Hepatocyte (in vitro differentiated cells): Measurements from ENCODE around the gene VPS11. TPM values are rescaled to one million over a fixed set of nuclear protein-coding genes. Genes with fewer than 3 reads are reported as not detected.

Experiments used
- DNase-seq: peaks from one replicate; pipeline ENCODE4 v3.0.0-alpha.2; 2016; ENCODE audit warnings: low spot score
- H2AFZ ChIP-seq: fragments of 200-600 bp; sonication (generic); 2 replicates; pipeline ENCODE4 v1.6.0; 2016; ENCODE audit warnings: antibody characterized with exemption, mild to moderate bottlenecking
- H3K27ac ChIP-seq: fragments of 200-600 bp; sonication (generic); 2 replicates; pipeline ENCODE4 v1.5.1; 2016; ENCODE audit warnings: mild to moderate bottlenecking
- H3K27me3 ChIP-seq: fragments of 200-600 bp; sonication (generic); 2 replicates; pipeline ENCODE4 v1.6.1; 2016
- H3K36me3 ChIP-seq: fragments of 200-600 bp; sonication (generic); replicated peaks from 2 replicates; pipeline ENCODE4 v1.5.1; 2016; ENCODE audit warnings: low read depth; ENCODE audit not compliant: insufficient read depth
- H3K4me1 ChIP-seq: fragments of 200-600 bp; sonication (generic); 2 replicates; pipeline ENCODE4 v1.5.1; 2016; ENCODE audit warnings: mild to moderate bottlenecking, moderate library complexity; ENCODE audit not compliant: insufficient read depth
- H3K4me2 ChIP-seq: fragments of 200-600 bp; sonication (generic); 2 replicates; pipeline ENCODE4 v1.6.0; 2016
- H3K4me3 ChIP-seq: fragments of 200-600 bp; sonication (generic); 2 replicates; pipeline ENCODE4 v1.5.1; 2016; ENCODE audit warnings: mild to moderate bottlenecking
- H3K79me2 ChIP-seq: fragments of 200-600 bp; sonication (generic); 2 replicates; pipeline ENCODE4 v1.6.0; 2017; ENCODE audit warnings: mild to moderate bottlenecking
- H3K9me2 ChIP-seq: fragments of 200-600 bp; sonication (generic); replicated peaks from 2 replicates; pipeline ENCODE4 v1.6.0; 2017; ENCODE audit warnings: mild to moderate bottlenecking; ENCODE audit not compliant: insufficient read depth
- H3K9me3 ChIP-seq: fragments of 200-600 bp; sonication (generic); 2 replicates; pipeline ENCODE4 v1.5.1; 2016; ENCODE audit warnings: low read depth, mild to moderate bottlenecking
- H4K20me1 ChIP-seq: fragments of 200-600 bp; sonication (generic); 2 replicates; pipeline ENCODE4 v1.6.0; 2016; ENCODE audit warnings: mild to moderate bottlenecking; ENCODE audit not compliant: insufficient read depth, poor library complexity, severe bottlenecking
- EZH2 ChIP-seq: fragments of 200-600 bp; sonication (generic); IDR thresholded peaks from 2 replicates; pipeline ENCODE4 v1.6.1; 2016; ENCODE audit warnings: antibody characterized with exemption, mild to moderate bottlenecking, borderline replicate concordance
- EZH2phosphoT487 ChIP-seq: fragments of 200-600 bp; sonication (generic); IDR thresholded peaks from one replicate; pipeline ENCODE4 v1.6.1; 2018; ENCODE audit warnings: antibody characterized with exemption, mild to moderate bottlenecking, low read depth, moderate library complexity; ENCODE audit not compliant: unreplicated experiment, severe bottlenecking
- WGBS: methylation state at CpG from one replicate; pipeline ENCODE4 v1.1.6; 2016; ENCODE audit warnings: low lambda C conversion rate; ENCODE audit errors: missing lambda C conversion rate; 5-methylcytosine and 5-hydroxymethylcytosine counted together
- polyA plus RNA-seq: library from polyadenylated mRNA; unstranded; fragments of >200 nt; fragmentation: Nextera tagmentation; extraction: Ambion mirVana; gene quantifications from 2 replicates; pipeline ENCODE4 v1.2.1, GENCODE V29; 2016
- total RNA-seq: library from RNA; depleted of rRNA; stranded (reverse); fragments of >200 nt; gene quantifications from 2 replicates; pipeline ENCODE4 v1.2.3, GENCODE V29; 2014
- TF ChIP-seq, protein P1 (sequence below): fragments of 200-600 bp; sonication (generic); IDR thresholded peaks from 2 replicates; pipeline ENCODE4 v1.5.1; 2016; ENCODE audit warnings: antibody characterized with exemption, mild to moderate bottlenecking; ENCODE audit not compliant: poor library complexity

The VPS11 gene
- total and polyA plus RNA-seq, 2 experiments from 2014 or later, result 31.8 to 36.9 TPM

- peak within 1 kb of the TSS; percentile 66 for H2AFZ ChIP-seq
- H3K4me3 ChIP-seq, result peak within 1 kb of the TSS; percentile 31
- DNase-seq, result peak; percentile 100
- H3K27ac ChIP-seq, result peak within 1 kb of the TSS; percentile 66
- peak within 1 kb of the TSS; percentile 87 for H3K4me2 ChIP-seq
- H3K36me3 ChIP-seq, result no peaks in the 10 kb centered on the region
- H3K27me3 ChIP-seq, result no peaks in the 10 kb centered on the region
- no peaks in the 10 kb centered on the region for H3K9me3 ChIP-seq
- 2% methylated on average over 50 of the region's 54 CpGs for WGBS
- H3K4me1 ChIP-seq, result peaks cover 7% of the 10 kb centered on the region
- TF ChIP-seq EZH2phosphoT487 (no peak), EZH2 (no peak)
- TF ChIP-seq, protein P1, sequence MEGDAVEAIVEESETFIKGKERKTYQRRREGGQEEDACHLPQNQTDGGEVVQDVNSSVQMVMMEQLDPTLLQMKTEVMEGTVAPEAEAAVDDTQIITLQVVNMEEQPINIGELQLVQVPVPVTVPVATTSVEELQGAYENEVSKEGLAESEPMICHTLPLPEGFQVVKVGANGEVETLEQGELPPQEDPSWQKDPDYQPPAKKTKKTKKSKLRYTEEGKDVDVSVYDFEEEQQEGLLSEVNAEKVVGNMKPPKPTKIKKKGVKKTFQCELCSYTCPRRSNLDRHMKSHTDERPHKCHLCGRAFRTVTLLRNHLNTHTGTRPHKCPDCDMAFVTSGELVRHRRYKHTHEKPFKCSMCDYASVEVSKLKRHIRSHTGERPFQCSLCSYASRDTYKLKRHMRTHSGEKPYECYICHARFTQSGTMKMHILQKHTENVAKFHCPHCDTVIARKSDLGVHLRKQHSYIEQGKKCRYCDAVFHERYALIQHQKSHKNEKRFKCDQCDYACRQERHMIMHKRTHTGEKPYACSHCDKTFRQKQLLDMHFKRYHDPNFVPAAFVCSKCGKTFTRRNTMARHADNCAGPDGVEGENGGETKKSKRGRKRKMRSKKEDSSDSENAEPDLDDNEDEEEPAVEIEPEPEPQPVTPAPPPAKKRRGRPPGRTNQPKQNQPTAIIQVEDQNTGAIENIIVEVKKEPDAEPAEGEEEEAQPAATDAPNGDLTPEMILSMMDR, result no peak
- H4K20me1 ChIP-seq, result peaks cover 5% of the 10 kb centered on the region
- peaks cover 34% of the 10 kb centered on the region for H3K79me2 ChIP-seq
- no peaks in the 10 kb centered on the region for H3K9me2 ChIP-seq
Measured at GRCh38 chr11:119121008-119121810, 53.6 kb downstream of the VPS11 start, which contains the start of gene HINFP. HINFP (plus strand) TSS chr11:119121580; CDS start chr11:119126945, 5,365 bp downstream.

- peaks cover 7% of the 10 kb centered on the region for H3K4me1 ChIP-seq
Measured at GRCh38 chr11:119121811-119122124, 54.1 kb downstream of the VPS11 start.

GRCh38 chr11:119125821-119126220, 58.2 kb downstream of the VPS11 start:
- WGBS, result 82% methylated on average over 6 of the region's 6 CpGs
- DNase-seq, result no peak
- Histone ChIP-seq H3K4me2 (peak overlapping the region; percentile 1), H3K9me2 (no peaks in the 10 kb centered on the region), H4K20me1 (peaks cover 5% of the 10 kb centered on the region), H3K27ac (peak overlapping the region; percentile 76), H3K9me3 (no peaks in the 10 kb centered on the region), H2AFZ (no peak overlapping the region), H3K36me3 (no peaks in the 10 kb centered on the region), H3K79me2 (peaks cover 39% of the 10 kb centered on the region), H3K4me1 (peaks cover 7% of the 10 kb centered on the region), H3K27me3 (no peaks in the 10 kb centered on the region), H3K4me3 (no peak overlapping the region)
- TF ChIP-seq EZH2phosphoT487, result no peak
- TF ChIP-seq, protein P1, result no peak

More at GRCh38 chr11:119121811-119122124, 54.1 kb downstream of the VPS11 start:
- Histone ChIP-seq H3K9me3 (no peaks in the 10 kb centered on the region), H3K9me2 (no peaks in the 10 kb centered on the region), H3K4me3 (peak overlapping the region; percentile 31), H3K27me3 (no peaks in the 10 kb centered on the region), H4K20me1 (peaks cover 5% of the 10 kb centered on the region), H3K27ac (peak overlapping the region; percentile 33), H3K4me2 (peak overlapping the region; percentile 87), H2AFZ (peak overlapping the region; percentile 34), H3K36me3 (no peaks in the 10 kb centered on the region), H3K79me2 (peaks cover 34% of the 10 kb centered on the region)
- no peak for TF ChIP-seq EZH2phosphoT487
- TF ChIP-seq, protein P1, result no peak
- TF ChIP-seq EZH2, result no peak
- DNase-seq, result no peak
- 2% methylated on average over 20 of the region's 20 CpGs for WGBS
